Ishikawa (cell line): ENCODE results near the gene PCED1A.

ENCODE experiments used
- CEBPB ChIP-seq: IDR thresholded peaks from 2 replicates; pipeline ENCODE4 v1.6.1; 2012
- EGR1 ChIP-seq: IDR thresholded peaks from 2 replicates; pipeline ENCODE4 v1.6.1; 2012
- EP300 ChIP-seq: IDR thresholded peaks from 2 replicates; pipeline ENCODE4 v1.6.1; 2012; ENCODE audit warnings: borderline replicate concordance
- NFIC ChIP-seq: IDR thresholded peaks from 2 replicates; pipeline ENCODE4 v1.6.1; 2012
- RAD21 ChIP-seq: IDR thresholded peaks from 2 replicates; pipeline ENCODE4 v1.6.1; 2012; ENCODE audit warnings: low read depth
- TAF1 ChIP-seq: IDR thresholded peaks from 2 replicates; pipeline ENCODE4 v1.6.1; 2012; ENCODE audit warnings: low read depth, mild to moderate bottlenecking
- TCF12 ChIP-seq: IDR thresholded peaks from 2 replicates; pipeline ENCODE4 v1.6.1; 2012; ENCODE audit warnings: low read depth
- TEAD4 ChIP-seq: IDR thresholded peaks from 2 replicates; pipeline ENCODE4 v1.6.1; 2012
- USF1 ChIP-seq: IDR thresholded peaks from 2 replicates; pipeline ENCODE4 v1.6.1; 2012
- YY1 ChIP-seq: IDR thresholded peaks from 2 replicates; pipeline ENCODE4 v1.6.1; 2012; ENCODE audit warnings: low read depth
- TF ChIP-seq, protein P1 (sequence below): IDR thresholded peaks from 2 replicates; pipeline ENCODE4 v1.6.1; 2012; ENCODE audit warnings: low read depth, mild to moderate bottlenecking
- TF ChIP-seq, protein P2 (sequence below): IDR thresholded peaks from 2 replicates; pipeline ENCODE4 v1.6.1; 2012

DNA sequence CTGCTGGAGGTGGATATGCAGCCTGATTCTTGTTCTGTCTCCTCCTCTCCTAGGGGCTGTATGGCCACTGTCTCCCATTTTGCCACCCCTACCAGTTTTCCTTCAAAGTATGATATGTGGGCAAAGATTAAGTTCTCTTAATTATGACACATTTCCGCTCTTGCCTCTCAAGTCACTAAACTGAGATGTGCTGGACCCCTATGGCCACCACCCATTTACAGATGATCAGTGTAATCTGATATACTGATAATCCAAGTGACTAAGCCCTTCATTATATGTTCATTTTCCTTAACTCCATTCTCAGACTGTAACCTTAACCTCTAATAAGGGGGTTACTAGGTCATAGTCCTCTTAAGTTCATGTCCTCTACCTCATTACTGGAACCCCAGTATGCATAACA, 26.4 kb downstream of the PCED1A start:
- TF ChIP-seq CEBPB (no peak), RAD21 (no peak), TEAD4 (no peak), YY1 (no peak), TAF1 (no peak), EGR1 (no peak), NFIC (no peak), EP300 (no peak), USF1 (no peak), TCF12 (no peak)
- TF ChIP-seq, protein P1, sequence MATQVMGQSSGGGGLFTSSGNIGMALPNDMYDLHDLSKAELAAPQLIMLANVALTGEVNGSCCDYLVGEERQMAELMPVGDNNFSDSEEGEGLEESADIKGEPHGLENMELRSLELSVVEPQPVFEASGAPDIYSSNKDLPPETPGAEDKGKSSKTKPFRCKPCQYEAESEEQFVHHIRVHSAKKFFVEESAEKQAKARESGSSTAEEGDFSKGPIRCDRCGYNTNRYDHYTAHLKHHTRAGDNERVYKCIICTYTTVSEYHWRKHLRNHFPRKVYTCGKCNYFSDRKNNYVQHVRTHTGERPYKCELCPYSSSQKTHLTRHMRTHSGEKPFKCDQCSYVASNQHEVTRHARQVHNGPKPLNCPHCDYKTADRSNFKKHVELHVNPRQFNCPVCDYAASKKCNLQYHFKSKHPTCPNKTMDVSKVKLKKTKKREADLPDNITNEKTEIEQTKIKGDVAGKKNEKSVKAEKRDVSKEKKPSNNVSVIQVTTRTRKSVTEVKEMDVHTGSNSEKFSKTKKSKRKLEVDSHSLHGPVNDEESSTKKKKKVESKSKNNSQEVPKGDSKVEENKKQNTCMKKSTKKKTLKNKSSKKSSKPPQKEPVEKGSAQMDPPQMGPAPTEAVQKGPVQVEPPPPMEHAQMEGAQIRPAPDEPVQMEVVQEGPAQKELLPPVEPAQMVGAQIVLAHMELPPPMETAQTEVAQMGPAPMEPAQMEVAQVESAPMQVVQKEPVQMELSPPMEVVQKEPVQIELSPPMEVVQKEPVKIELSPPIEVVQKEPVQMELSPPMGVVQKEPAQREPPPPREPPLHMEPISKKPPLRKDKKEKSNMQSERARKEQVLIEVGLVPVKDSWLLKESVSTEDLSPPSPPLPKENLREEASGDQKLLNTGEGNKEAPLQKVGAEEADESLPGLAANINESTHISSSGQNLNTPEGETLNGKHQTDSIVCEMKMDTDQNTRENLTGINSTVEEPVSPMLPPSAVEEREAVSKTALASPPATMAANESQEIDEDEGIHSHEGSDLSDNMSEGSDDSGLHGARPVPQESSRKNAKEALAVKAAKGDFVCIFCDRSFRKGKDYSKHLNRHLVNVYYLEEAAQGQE: no peak
- TF ChIP-seq, protein P2, sequence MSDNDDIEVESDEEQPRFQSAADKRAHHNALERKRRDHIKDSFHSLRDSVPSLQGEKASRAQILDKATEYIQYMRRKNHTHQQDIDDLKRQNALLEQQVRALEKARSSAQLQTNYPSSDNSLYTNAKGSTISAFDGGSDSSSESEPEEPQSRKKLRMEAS: no peak
